ENCODE measurements around the gene ZNF169. TPM values are rescaled to one million over a fixed set of nuclear protein-coding genes. Genes with fewer than 3 reads are reported as not detected.
"Not testable (repeated sequence)": the region's sequence is repeated elsewhere in the genome, so short reads cannot be mapped to it uniquely, and the experiment has no call there.

The ZNF169 gene
- total RNA-seq, 4 donors from 2014 or later: 6.0 to 22.8 (median 8.2) TPM

DNA sequence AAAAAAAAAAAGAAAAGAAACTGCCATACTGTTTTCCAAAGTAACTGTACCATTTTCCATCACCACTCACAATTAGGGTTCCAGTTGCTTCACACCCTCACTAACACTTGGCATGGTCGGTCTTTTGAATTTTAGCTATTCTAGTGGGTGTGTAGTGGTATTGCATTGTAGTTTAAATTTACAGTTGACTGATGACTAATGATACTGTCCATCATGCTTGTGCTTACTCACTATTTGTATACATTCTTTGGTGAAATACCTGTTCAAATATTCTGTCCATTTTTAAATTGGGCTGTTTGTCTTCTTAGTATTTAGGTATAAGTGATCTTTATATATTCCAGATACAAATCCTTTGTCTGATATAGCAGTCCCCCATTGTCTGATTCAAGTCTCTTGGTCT is 36.2 kb upstream of the ZNF169 start:
- DNase-seq (ENCODE audit: low spot score in 2 of 2): no peak
- intact Hi-C loops (cut with DNase I; ENCODE audit: low total_unique reads): no loop called here
- no peak for TF ChIP-seq CTCF (IDR thresholded peaks at IDR 0.05)
- no peak for TF ChIP-seq POLR2A (IDR thresholded peaks at IDR 0.05)
- WGBS, 2 donors: 78 to 91% methylated on average over 1 of the region's 1 CpG
- no peak overlapping the region for H3K4me3 ChIP-seq (ENCODE audit: low read depth, poor library complexity, severe bottlenecking)

DNA sequence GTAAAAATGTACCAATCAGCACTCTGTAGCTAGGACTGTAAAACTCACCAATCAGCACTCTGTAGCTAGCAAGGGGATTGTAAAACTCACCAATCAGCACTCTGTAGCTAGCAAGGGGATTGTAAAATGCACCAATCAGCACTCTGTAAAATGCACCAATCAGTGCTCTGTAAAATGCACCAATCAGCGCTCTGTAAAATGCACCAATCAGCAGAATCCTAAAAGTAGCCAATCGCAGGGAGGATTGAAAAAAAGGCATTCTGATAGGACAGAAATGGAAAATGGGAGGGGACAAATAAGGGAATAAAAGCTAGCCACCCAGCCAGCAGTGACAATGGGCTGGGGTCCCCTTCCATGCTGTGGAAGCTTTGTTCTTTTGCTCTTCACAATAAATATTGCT is 33.7 kb upstream of the ZNF169 start:
- DNase-seq (ENCODE audit: low spot score in 2 of 2); intact Hi-C loops (cut with DNase I; ENCODE audit: low total_unique reads); H3K4me3 ChIP-seq (ENCODE audit: low read depth, poor library complexity, severe bottlenecking): not testable (repeated sequence)
- WGBS, 2 donors: 83 to 89% methylated on average over 2 of the region's 2 CpGs

GRCh38 chr9:94228616-94229015 is 30.5 kb upstream of the ZNF169 start:
- intact Hi-C loops (cut with DNase I; ENCODE audit: low total_unique reads): no loop called here
- TF ChIP-seq CTCF (IDR thresholded peaks at IDR 0.05): no peak
- TF ChIP-seq POLR2A (IDR thresholded peaks at IDR 0.05): no peak
- H3K4me3 ChIP-seq (ENCODE audit: low read depth, poor library complexity, severe bottlenecking): no peak overlapping the region
- DNase-seq (ENCODE audit: low spot score in 2 of 2): no peak

DNA sequence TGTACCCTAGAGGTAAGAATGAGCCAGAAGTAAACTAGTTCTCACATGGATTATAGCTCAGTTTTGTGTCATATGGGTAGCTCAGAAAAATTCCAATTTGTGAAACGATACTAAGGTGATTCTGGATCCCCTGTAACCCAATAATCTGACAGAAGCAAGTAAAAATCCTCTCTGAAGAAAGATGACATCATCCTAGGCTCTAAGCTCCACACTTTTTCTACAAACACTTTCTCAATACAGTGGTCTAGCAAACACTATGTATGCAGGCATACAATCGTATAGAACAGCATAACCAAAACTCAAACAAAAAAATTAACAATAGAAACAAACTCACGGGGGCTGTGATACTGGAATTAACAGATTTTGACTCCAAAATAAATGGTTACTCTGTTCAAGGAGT is 26.7 kb upstream of the ZNF169 start:
- TF ChIP-seq POLR2A (IDR thresholded peaks at IDR 0.05): no peak
- no peak for TF ChIP-seq CTCF (IDR thresholded peaks at IDR 0.05)
- WGBS, 2 donors: 69 to 81% methylated on average over 3 of the region's 3 CpGs
- intact Hi-C loops (cut with DNase I; ENCODE audit: low total_unique reads): no loop called here
- DNase-seq (ENCODE audit: low spot score in 2 of 2): no peak
- no peak overlapping the region for H3K4me3 ChIP-seq (ENCODE audit: low read depth, poor library complexity, severe bottlenecking)

DNA sequence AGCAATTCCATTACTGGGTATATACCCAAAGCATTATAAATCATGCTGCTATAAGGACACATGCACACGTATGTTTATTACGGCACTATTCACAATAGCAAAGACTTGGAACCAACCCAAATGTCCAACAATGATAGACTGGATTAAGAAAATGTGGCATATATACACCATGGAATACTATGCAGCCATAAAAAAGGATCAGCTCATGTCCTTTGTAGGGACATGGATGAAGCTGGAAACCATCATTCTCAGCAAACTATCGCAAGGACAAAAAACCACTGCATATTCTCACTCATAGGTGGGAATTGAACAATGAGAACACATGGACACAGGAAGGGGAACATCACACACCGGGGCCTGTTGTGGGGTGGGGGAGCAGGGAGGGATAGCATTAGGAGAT is 18.0 kb upstream of the ZNF169 start:
- intact Hi-C loops (cut with DNase I; ENCODE audit: low total_unique reads); H3K4me3 ChIP-seq (ENCODE audit: low read depth, poor library complexity, severe bottlenecking); DNase-seq (ENCODE audit: low spot score in 2 of 2): not testable (repeated sequence)
- WGBS, 2 donors: 95 to 96% methylated on average over 4 of the region's 4 CpGs

GRCh38 chr9:94245651-94246050 is 13.4 kb upstream of the ZNF169 start:
- 82 to 84% methylated on average over 2 of the region's 2 CpGs for WGBS, 2 donors
- intact Hi-C loops (cut with DNase I; ENCODE audit: low total_unique reads): no loop called here
- DNase-seq (ENCODE audit: low spot score in 2 of 2): no peak
- H3K4me3 ChIP-seq (ENCODE audit: low read depth, poor library complexity, severe bottlenecking): no peak overlapping the region
- TF ChIP-seq POLR2A (IDR thresholded peaks at IDR 0.05): no peak
- no peak for TF ChIP-seq CTCF (IDR thresholded peaks at IDR 0.05)

DNA sequence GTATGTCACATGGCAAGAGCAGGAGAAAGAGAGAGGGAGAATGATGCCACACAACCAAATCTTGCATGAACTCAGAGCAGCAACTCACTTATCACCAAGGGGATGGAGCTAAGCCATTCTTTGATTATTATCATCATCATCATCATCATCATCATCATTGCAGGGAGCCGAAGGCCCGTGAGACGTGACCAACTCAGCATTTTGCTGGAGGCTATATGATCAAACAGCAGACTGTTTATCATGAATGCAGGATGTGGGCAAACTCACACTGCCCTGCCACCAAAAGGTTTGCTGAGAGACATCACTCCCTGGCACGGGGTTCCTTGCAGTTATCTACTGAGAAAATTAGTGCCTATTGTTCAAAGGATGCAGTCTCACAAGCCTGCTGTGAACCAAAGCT is 8.6 kb upstream of the ZNF169 start:
- WGBS, 2 donors: 33 to 41% methylated on average over 4 of the region's 4 CpGs
- no peak overlapping the region for H3K4me3 ChIP-seq (ENCODE audit: low read depth, poor library complexity, severe bottlenecking)
- no peak for TF ChIP-seq POLR2A (IDR thresholded peaks at IDR 0.05)
- no peak for TF ChIP-seq CTCF (IDR thresholded peaks at IDR 0.05)
- intact Hi-C loops (cut with DNase I; ENCODE audit: low total_unique reads): no loop called here
- no peak for DNase-seq (ENCODE audit: low spot score in 2 of 2)
